GM18505 (cell line): ENCODE results near the gene SH2D5.

Experiments
- ATAC-seq: cut with Tn5 transposase; IDR thresholded peaks from one replicate; pipeline ENCODE4 v1.9.1; 2021; ENCODE audit not compliant: unreplicated experiment
- POLR2A ChIP-seq: IDR thresholded peaks from 4 replicates; pipeline ENCODE4 v1.6.1; 2011; ENCODE audit warnings: borderline replicate concordance; ENCODE audit not compliant: insufficient read depth, insufficient read length; ENCODE audit errors: extremely low read depth

Gene SH2D5

GRCh38 chr1:20733360-20733975 is 965 bp upstream of the SH2D5 start:
- TF ChIP-seq POLR2A: no peak
- no peak for ATAC-seq

GRCh38 chr1:20732071-20732587 is 374 bp downstream of the SH2D5 start:
- TF ChIP-seq POLR2A: no peak
- ATAC-seq: no peak

GRCh38 chr1:20731057-20731991 is 1.2 kb downstream of the SH2D5 start:
- no peak for TF ChIP-seq POLR2A
- no peak for ATAC-seq

DNA sequence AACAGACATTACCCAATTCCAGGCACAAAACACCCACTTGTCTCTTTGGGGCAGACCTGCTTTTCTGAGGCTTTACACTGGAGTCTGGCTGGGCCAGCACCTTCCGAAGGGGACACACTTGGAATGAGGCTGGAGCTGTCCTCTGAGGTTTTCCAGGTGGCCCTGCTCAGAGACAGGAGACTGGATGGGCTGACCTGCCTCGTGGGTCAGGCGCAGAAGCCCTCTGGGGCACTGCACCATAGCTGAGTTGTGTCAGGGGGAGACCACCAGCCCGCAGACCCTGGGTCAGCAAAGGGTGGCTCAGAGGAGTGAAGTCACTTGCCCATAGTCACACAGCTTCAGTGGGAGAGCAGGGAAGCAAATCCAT is 1.8 kb downstream of the SH2D5 start:
- no peak for TF ChIP-seq POLR2A
- no peak for ATAC-seq

GRCh38 chr1:20729990-20730689 is 2.4 kb downstream of the SH2D5 start:
- no peak for ATAC-seq
- TF ChIP-seq POLR2A: no peak

GRCh38 chr1:20729155-20729931 is 3.2 kb downstream of the SH2D5 start:
- no peak for ATAC-seq
- TF ChIP-seq POLR2A: no peak

DNA sequence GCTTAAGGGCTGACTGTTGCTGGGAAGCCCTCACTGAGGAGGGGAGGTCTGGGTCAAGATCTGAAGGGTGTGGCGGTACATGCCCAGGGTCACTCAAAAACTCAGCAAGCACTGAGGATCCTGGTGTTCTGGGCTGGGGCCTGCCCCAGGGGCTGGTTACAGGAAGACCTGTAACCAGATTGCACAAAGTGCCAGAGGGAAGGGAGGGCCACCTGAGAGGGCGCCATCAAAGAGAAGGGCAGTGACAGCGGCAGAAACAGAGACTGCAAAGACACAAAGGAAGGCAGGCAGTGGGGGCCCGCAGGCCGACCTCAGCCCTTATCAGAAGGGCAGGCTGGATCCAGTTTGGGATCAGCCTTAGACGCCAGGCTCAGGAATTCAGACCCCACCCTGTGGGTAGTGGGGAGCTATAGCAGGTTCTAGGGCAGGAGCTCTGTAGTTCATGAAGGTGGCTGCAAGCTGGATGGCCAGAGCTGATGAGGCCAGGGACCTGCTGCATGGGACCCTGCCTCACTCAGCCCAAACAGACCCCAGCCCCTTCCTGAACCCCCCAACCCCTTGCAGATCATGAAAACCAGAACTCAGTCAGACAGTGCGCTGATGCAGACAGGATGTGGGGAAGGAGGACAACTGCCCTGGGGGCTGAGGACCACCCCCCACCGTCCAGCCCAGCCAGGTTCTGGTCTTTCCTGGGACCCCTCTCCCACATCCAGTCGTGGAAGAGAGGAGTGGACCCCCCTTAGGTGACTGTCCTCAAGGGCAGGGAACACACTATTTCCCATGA is 3.9 kb downstream of the SH2D5 start:
- ATAC-seq: no peak
- no peak for TF ChIP-seq POLR2A

GRCh38 chr1:20727746-20728316 is 4.7 kb downstream of the SH2D5 start:
- ATAC-seq: no peak
- no peak for TF ChIP-seq POLR2A

DNA sequence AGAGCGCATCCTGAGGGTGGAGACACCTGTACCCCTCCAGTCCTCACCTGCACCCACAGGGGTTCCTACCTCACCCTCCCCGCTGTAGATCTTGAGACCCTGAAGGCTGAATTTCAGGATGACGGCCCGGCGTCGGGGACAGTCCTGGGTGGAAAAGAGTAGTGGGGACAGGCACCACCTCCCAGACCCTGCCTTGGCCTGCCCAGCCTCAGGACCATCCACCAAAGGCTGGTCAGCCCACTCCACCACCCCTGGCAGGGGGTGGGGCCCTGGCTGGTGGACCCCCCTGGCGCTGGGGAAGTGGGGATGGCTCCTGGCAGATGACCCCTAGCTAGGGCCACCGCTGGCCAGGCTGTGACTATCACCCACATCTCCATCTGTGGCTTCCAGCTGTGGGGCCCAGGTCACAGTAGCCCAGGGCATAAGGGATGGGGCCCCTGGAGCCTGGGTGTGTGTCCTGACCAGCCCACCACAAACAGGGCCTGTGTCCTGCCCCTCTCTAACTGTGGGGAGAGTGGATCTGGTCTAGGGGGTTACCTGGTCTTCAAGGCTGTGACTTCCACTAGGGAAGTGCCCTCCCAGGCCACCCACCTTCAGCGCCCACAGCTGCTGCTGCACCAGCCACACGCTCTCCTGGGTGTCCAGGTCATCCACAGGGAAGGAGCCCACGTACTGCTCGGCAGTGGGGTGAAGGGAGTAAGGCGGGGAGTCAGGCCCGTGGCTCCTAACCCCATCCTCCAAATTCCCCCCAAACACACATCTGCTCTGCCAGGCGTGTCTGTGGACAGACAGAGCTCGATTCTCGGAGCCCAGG is 5.4 kb downstream of the SH2D5 start:
- no peak for ATAC-seq
- no peak for TF ChIP-seq POLR2A

DNA sequence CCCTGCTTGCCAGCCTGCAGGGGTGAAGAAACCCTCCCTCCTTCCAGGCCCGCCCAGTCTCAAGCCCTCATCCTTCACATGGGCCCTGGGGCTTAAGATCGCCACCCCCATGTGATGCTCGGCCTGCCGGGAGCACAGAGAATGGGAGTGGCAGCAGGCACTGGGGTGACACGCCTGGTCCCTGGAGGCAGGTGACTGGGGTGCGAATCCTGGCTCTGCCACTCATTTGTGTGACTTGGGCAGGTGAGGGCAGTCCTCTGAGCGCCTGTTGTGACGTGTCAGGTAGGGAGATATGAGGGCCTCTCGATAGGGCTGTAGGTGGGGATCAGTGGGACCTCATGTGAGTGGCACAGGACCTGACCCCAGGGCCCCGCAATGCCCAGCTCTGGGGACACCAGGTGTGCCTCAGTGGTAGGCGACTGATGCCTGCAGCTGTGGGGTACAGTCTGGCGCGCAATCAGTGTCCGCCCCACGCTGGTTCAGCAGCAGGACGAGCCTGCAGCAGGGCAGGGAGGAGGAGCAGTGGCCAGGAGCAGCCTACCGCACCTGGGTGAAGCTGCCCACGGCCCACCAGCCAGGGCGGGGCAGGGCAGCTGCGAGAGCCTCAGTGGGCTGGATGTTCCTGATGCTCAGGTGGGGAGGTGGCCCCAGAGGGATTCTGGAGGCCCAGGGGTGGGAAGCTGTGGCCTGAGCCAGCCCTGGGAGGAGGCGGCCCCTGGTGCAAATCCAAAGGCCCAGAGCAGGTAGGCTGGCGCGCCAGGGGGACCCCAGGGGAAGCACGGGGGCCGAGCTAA is 6.2 kb downstream of the SH2D5 start:
- ATAC-seq: no peak
- TF ChIP-seq POLR2A: no peak

GRCh38 chr1:20725189-20726117 is 7.0 kb downstream of the SH2D5 start:
- no peak for ATAC-seq
- TF ChIP-seq POLR2A: no peak
